ENCODE measurements around the gene ANLN. TPM values are rescaled to one million over a fixed set of nuclear protein-coding genes. Genes with fewer than 3 reads are reported as not detected.

The ANLN gene
- total RNA-seq, 1 experiment from 2014 or later: 78.9 TPM

DNA sequence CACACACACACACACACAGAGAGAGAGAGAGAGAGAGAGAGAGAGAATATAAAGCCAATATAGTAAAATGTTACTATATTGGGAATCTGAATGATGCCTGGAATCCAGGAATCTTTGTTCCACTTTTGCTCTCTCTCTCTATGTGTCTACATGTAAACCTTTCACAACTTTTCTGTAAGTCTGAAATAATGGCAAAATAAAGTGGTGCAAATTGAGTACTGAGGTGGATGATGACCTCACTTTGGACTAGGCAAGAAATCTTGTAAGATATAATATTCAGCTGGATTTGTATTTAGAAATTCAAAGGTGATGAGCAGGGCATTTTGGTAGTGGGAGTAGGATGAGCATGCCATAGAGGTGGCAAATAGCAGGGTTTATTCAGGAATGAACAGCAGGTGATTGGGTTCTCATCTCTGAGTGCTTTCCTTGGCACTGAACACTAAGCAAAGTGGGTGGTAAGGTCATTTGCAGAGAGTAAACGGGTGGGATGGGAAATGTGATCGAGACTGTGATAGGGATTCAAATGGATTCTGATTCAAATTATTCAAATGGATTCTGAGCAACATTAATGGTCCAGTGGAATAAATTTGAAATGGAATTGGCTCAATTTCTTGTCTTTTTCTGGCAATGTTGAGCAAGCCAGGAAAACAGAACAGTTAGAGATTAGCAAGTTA, 9.7 kb upstream of the ANLN start:
- Histone ChIP-seq H4K20me1 (ENCODE audit: control insufficient read depth, insufficient read depth, insufficient read length) (no peaks in the 10 kb centered on the region), H2BK12ac (ENCODE audit: insufficient read length, low read depth, low read length) (no peak overlapping the region), H3K23me2 (ENCODE audit: insufficient read length, low read depth, low read length, poor library complexity, severe bottlenecking) (no peaks in the 10 kb centered on the region), H2BK120ac (ENCODE audit: low read depth, low read length, poor library complexity, severe bottlenecking) (no peak overlapping the region), H3T11ph (ENCODE audit: low read length) (no peak overlapping the region), H3K9me3 (ENCODE audit: control insufficient read depth, low read depth, low read length) (no peaks in the 10 kb centered on the region), H2BK5ac (ENCODE audit: insufficient read length, low read length) (no peak overlapping the region), H3K4me2 (ENCODE audit: insufficient read depth, insufficient read length, low read length) (no peak overlapping the region), H2AFZ (ENCODE audit: low read length) (no peak overlapping the region), H2BK15ac (ENCODE audit: low read depth, low read length) (no peak overlapping the region), H3K23ac (ENCODE audit: insufficient read length, low read depth, low read length) (no peak overlapping the region), H2BK20ac (ENCODE audit: low read depth, low read length, poor library complexity, severe bottlenecking) (no peak overlapping the region), H4K8ac (replicated peaks; ENCODE audit: insufficient read length, low read depth, low read length) (no peak overlapping the region), H4K91ac (ENCODE audit: insufficient read length, low read depth, low read length) (no peak overlapping the region), H3K18ac (ENCODE audit: insufficient read length, low read depth, low read length) (no peak overlapping the region), H3K79me1 (ENCODE audit: insufficient read depth, low read depth, low read length, poor library complexity, severe bottlenecking) (no peaks in the 10 kb centered on the region), H2AK5ac (ENCODE audit: insufficient read length, low read length) (no peak overlapping the region), H3K14ac (ENCODE audit: insufficient read depth, low read length) (no peak overlapping the region), H3K27ac (ENCODE audit: insufficient read length, low read depth, low read length) (no peak overlapping the region), H4K5ac (ENCODE audit: insufficient read length, low read depth, low read length) (no peak overlapping the region), H3K4me1 (ENCODE audit: insufficient read depth, low read length) (no peaks in the 10 kb centered on the region), H3K27me3 (ENCODE audit: insufficient read depth, low read length) (no peaks in the 10 kb centered on the region), H3K9ac (ENCODE audit: extremely low read depth, insufficient read length, low read length) (no peak overlapping the region), H3K4ac (ENCODE audit: low read depth, low read length) (no peak overlapping the region), H3K56ac (ENCODE audit: insufficient read length, low read depth, low read length) (no peak overlapping the region), H3K79me2 (ENCODE audit: insufficient read depth, low read length) (no peaks in the 10 kb centered on the region)
- Mint-ChIP-seq H3K9me3 (peaks cover 6 to 10% of the 10 kb centered on the region in 2 experiments), H3K27me3 (ENCODE audit: low read depth) (peaks cover 19% of the 10 kb centered on the region), H3K27ac (no peak overlapping the region), H3K36me3 (ENCODE audit: insufficient read depth in 1 of 3, low read depth in 3 of 3) (peaks cover 4 to 7% (median 5%) of the 10 kb centered on the region in 3 experiments; a peak in 6 of 7 replicates), H3K4me1 (no peaks in the 10 kb centered on the region), H3K4me3 (no peak overlapping the region)
- TF ChIP-seq, protein P1, sequence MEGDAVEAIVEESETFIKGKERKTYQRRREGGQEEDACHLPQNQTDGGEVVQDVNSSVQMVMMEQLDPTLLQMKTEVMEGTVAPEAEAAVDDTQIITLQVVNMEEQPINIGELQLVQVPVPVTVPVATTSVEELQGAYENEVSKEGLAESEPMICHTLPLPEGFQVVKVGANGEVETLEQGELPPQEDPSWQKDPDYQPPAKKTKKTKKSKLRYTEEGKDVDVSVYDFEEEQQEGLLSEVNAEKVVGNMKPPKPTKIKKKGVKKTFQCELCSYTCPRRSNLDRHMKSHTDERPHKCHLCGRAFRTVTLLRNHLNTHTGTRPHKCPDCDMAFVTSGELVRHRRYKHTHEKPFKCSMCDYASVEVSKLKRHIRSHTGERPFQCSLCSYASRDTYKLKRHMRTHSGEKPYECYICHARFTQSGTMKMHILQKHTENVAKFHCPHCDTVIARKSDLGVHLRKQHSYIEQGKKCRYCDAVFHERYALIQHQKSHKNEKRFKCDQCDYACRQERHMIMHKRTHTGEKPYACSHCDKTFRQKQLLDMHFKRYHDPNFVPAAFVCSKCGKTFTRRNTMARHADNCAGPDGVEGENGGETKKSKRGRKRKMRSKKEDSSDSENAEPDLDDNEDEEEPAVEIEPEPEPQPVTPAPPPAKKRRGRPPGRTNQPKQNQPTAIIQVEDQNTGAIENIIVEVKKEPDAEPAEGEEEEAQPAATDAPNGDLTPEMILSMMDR (conservative IDR thresholded peaks at IDR 0.05): no peak
- DNase-seq: no peak
- WGBS (ENCODE audit: extremely low coverage, insufficient read length, low lambda C conversion rate): no CpG with 5 or more reads among the region's 2 CpGs

Data from H9 (cell line).